CD4-positive, alpha-beta memory T cell (primary cell): ENCODE results near the gene ARHGEF25. TPM values are rescaled to one million over a fixed set of nuclear protein-coding genes. Genes with fewer than 3 reads are reported as not detected.

Source experiments
- CTCF ChIA-PET: fragments of 350-600 bp; sonication (Branson Sonifier 250); formaldehyde crosslinking; loops from one replicate; lab custom pipeline; 2021; ENCODE audit warnings: inconsistent platforms; ENCODE audit not compliant: partially characterized antibody; lab: Charles Lee
- POLR2A ChIA-PET: fragments of 350-600 bp; sonication (Branson Sonifier 250); formaldehyde crosslinking; loops from one replicate; lab custom pipeline; 2021; ENCODE audit not compliant: partially characterized antibody; lab: Charles Lee
- DNase-seq, 5 donors: peaks; one replicate each; pipeline versions ENCODE4 v3.0.0 to v3.0.0-alpha.2; 2020 to 2022; ENCODE audit warnings: mixed read lengths in 1 of 5
- H3K27ac ChIP-seq: one replicate; pipeline ENCODE4 v1.7.0; 2013; ENCODE audit warnings: low read depth, low read length
- H3K27me3 ChIP-seq: 2 replicates; pipeline ENCODE4 v1.7.0; 2013; ENCODE audit warnings: mild to moderate bottlenecking, low read length, moderate library complexity; ENCODE audit not compliant: insufficient read depth
- H3K36me3 ChIP-seq: 2 replicates; pipeline ENCODE4 v1.7.0; 2013; ENCODE audit warnings: mild to moderate bottlenecking, low read length, moderate library complexity; ENCODE audit not compliant: insufficient read depth
- H3K4me1 ChIP-seq: 2 replicates; pipeline ENCODE4 v1.7.0; 2013; ENCODE audit warnings: mild to moderate bottlenecking, low read length, moderate library complexity; ENCODE audit not compliant: insufficient read depth
- H3K4me3 ChIP-seq, 2 donors: one replicate each; pipeline ENCODE4 v1.7.0; 2013; ENCODE audit warnings: low read length in 2 of 2, mild to moderate bottlenecking in 1 of 2
- H3K9me3 ChIP-seq, 2 donors: one replicate each; pipeline ENCODE4 v1.7.0; 2013; ENCODE audit warnings: low read length in 2 of 2, control low read depth in 1 of 2; ENCODE audit not compliant: control insufficient read depth in 1 of 2
- H3K27ac Mint-ChIP-seq, 7 donors: one replicate each; pipeline ENCODE4 v1.8.0; 2020 to 2021; ENCODE audit warnings: mixed read lengths in 7 of 7, mild to moderate bottlenecking in 6 of 7, inconsistent platforms in 3 of 7, moderate library complexity in 3 of 7
- H3K27me3 Mint-ChIP-seq, 2 donors: one replicate each; pipeline ENCODE4 v1.8.0; 2020 to 2021; ENCODE audit warnings: mixed read lengths in 2 of 2
- H3K36me3 Mint-ChIP-seq, 2 donors: one replicate each; pipeline ENCODE4 v1.8.0; 2020 to 2021; ENCODE audit warnings: mixed read lengths in 2 of 2, inconsistent platforms in 1 of 2, mild to moderate bottlenecking in 1 of 2
- H3K4me1 Mint-ChIP-seq, 4 donors: one replicate each; pipeline ENCODE4 v1.8.0; 2020 to 2021; ENCODE audit warnings: mixed read lengths in 4 of 4, mild to moderate bottlenecking in 1 of 4
- H3K4me3 Mint-ChIP-seq, 8 donors: one replicate each; pipeline ENCODE4 v1.8.0; 2020 to 2021; ENCODE audit warnings: mixed read lengths in 8 of 8, mild to moderate bottlenecking in 7 of 8, moderate library complexity in 6 of 8, inconsistent platforms in 3 of 8
- H3K9me3 Mint-ChIP-seq, 8 donors: one replicate each; pipeline ENCODE4 v1.8.0; 2020 to 2021; ENCODE audit warnings: mixed read lengths in 8 of 8, mild to moderate bottlenecking in 5 of 8, inconsistent platforms in 3 of 8, moderate library complexity in 1 of 8
- intact Hi-C: fragments of 100-400 bp; cut with micrococcal nuclease; formaldehyde crosslinking; loops from one replicate; pipeline ENCODE4 v1.15.1; 2023
- polyA plus RNA-seq, 2 donors: library from polyadenylated mRNA; unstranded; fragments of 300-500 nt; fragmentation: Illumina TruSeq; gene quantifications; one replicate each; pipeline ENCODE4 v1.2.3, GENCODE V29; 2021
- total RNA-seq, 2 experiments: library from RNA; stranded (reverse); gene quantifications; one replicate each; pipeline ENCODE4 v1.2.3, GENCODE V29; 2021

The ARHGEF25 gene
- total and polyA plus RNA-seq, 4 experiments from 2014 or later: 0.47 to 0.67 TPM; not detected in 2

DNA sequence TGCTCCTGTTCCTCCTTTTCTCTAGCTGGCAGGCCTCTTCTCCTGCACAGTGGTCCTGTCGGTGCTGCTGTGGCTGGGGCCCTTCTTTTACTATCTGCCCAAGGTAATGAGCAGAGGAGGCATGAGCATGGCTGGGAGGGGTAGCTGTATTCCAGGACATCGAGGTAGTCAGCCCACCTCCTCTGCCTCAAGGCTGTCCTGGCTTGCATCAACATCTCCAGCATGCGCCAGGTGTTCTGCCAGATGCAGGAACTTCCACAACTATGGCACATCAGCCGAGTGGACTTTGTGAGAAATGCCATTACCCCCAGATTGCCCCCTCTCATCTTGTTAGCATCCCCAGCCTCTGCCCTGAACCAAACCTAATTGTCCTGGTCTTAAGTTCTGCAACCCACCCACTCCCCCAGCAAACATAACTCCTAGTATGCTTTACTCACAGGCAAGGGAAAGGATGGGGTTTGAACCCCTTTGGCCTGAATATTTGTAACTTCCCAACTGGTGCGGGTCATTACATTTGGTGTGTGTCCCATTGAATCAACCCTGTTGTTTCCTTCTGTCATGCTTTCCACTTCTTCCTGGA, 12.7 kb downstream of the ARHGEF25 start:
- Histone ChIP-seq H3K36me3 (no peaks in the 10 kb centered on the region), H3K9me3 (no peaks in the 10 kb centered on the region), H3K4me3 (no peak overlapping the region), H3K4me1 (peaks cover 36% of the 10 kb centered on the region), H3K27me3 (peaks cover 88% of the 10 kb centered on the region), H3K27ac (no peak overlapping the region)
- CTCF ChIA-PET: interaction anchor here (0.9 to 2.1 kb wide), 3 partner anchors 9 to 42 kb away, joined by 3 to 8 read pairs (median 4); partner anchors contain the start of gene B4GALNT1
- Mint-ChIP-seq H3K27me3 (peaks cover 81 to 85% of the 10 kb centered on the region in 2 donors), H3K36me3 (no peaks in the 10 kb centered on the region), H3K9me3 (no peaks in the 10 kb centered on the region), H3K27ac (peak overlapping the region in 1 of 7 donors; percentile 59), H3K4me1 (peaks cover 25 to 40% (median 31%) of the 10 kb centered on the region in 4 donors), H3K4me3 (no peak overlapping the region)
- POLR2A ChIA-PET: no interaction called here
- DNase-seq: no peak
- intact Hi-C loops: no loop called here

DNA sequence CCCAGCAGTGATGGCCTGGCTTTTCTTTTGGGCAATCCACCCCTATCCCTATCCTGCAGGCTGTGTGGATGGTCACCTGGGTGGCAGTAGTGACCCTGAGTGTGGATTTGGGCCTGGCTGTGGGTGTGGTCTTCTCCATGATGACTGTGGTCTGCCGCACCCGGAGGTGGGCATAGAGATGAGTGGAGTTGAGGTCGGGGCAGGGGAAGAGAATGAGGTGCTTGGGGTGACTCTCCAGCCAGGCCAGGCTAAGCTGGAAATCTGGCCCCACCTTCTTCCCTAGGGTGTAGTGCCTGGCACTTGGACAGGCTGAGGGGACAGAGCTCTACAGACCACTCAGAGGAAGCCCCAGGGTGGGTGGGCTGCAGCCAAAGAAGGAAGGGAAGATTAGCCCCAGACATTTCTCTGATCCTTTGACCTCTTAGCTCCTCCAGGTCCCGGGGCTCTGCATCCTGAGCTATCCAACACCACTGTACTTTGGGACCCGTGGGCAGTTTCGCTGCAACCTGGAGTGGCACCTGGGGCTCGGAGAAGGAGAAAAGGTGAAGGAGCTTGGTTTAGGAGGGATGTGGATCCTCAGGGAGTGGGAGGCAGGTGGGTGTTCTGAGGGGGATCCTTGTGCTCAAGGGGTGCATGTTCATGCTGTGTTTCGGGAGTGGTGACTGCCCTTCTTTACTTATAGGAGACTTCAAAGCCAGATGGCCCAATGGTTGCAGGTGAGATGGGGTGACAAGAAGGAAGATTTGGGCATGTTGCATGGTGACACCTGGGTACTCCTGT, 13.4 kb downstream of the ARHGEF25 start:
- Histone ChIP-seq H3K4me3 (no peak overlapping the region), H3K36me3 (no peaks in the 10 kb centered on the region), H3K27me3 (peaks cover 81% of the 10 kb centered on the region), H3K9me3 (no peaks in the 10 kb centered on the region), H3K4me1 (peaks cover 31% of the 10 kb centered on the region), H3K27ac (no peak overlapping the region)
- H3K27ac Mint-ChIP-seq: no peak overlapping the region
- no peak overlapping the region for H3K4me3 Mint-ChIP-seq
- CTCF ChIA-PET: interaction anchor here (0.9 to 2.1 kb wide), 4 partner anchors 8 to 166 kb away, joined by 3 to 8 read pairs (median 4); partner anchors contain the start of gene B4GALNT1
- no peak for DNase-seq
- no peaks in the 10 kb centered on the region for H3K9me3 Mint-ChIP-seq
- H3K4me1 Mint-ChIP-seq: peaks cover 21 to 34% (median 26%) of the 10 kb centered on the region in 4 donors
- H3K27me3 Mint-ChIP-seq: peaks cover 80 to 85% of the 10 kb centered on the region in 2 donors
- POLR2A ChIA-PET: no interaction called here
- intact Hi-C loops: no loop called here
- H3K36me3 Mint-ChIP-seq: no peaks in the 10 kb centered on the region

DNA sequence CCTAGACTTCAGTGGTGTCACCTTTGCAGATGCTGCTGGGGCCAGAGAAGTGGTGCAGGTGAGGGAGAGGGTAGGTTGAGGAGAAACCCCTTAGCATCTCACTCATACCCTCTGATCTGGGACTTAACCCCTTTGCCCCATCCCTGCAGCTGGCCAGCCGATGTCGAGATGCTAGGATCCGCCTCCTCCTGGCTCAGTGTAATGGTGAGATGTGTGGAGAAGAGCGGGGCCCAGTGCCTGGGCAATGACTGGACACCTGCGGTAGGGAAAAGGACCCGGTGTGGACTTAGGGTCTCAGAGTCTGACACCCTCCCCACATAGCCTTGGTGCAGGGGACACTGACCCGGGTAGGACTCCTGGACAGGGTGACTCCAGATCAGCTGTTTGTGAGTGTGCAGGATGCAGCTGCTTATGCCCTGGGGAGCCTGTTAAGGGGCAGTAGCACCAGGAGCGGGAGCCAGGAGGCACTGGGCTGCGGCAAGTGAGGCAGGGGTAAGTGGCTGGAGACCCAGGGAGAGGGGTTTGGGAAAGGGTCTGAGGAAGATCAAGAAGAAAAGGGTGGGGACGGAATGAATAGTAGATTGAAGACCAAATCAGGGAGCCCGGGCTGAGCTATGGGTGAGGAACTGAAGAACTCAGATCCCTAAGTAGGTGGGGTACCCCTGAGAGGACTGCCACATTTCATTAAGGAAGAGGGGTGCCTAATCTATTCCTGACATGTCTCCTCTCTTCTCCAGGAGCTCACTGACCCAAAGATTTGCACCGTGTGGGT, 14.2 kb downstream of the ARHGEF25 start:
- Mint-ChIP-seq H3K4me1 (peaks cover 16 to 32% (median 22%) of the 10 kb centered on the region in 4 donors), H3K4me3 (no peak overlapping the region), H3K27me3 (peaks cover 77 to 82% of the 10 kb centered on the region in 2 donors), H3K9me3 (no peaks in the 10 kb centered on the region), H3K27ac (no peak overlapping the region), H3K36me3 (no peaks in the 10 kb centered on the region)
- H3K27ac ChIP-seq: no peak overlapping the region
- CTCF ChIA-PET: interaction anchor here (1.0 to 10.7 kb wide), 3 partner anchors 8 to 167 kb away, joined by 4 to 124 read pairs (median 8); partner anchors contain the start of gene B4GALNT1
- POLR2A ChIA-PET: no interaction called here
- intact Hi-C loops: no loop called here
- no peak for DNase-seq
- H3K9me3 ChIP-seq: no peaks in the 10 kb centered on the region
- no peaks in the 10 kb centered on the region for H3K36me3 ChIP-seq
- H3K4me1 ChIP-seq: peaks cover 22% of the 10 kb centered on the region
- peaks cover 73% of the 10 kb centered on the region for H3K27me3 ChIP-seq
- no peak overlapping the region for H3K4me3 ChIP-seq

- intact Hi-C loops: no loop called here
- H3K36me3 Mint-ChIP-seq: no peaks in the 10 kb centered on the region
- CTCF ChIA-PET: interaction anchor here (1.3 to 10.7 kb wide), 2 partner anchors 44 to 168 kb away, joined by 6 to 124 read pairs; no protein-coding TSS in a partner anchor
- peak overlapping the region in 1 of 8 donors; percentile 18 for H3K4me3 Mint-ChIP-seq
- H3K27ac ChIP-seq: no peak overlapping the region
- peaks cover 73 to 79% of the 10 kb centered on the region in 2 donors for H3K27me3 Mint-ChIP-seq
- H3K36me3 ChIP-seq: no peaks in the 10 kb centered on the region
- POLR2A ChIA-PET: no interaction called here
- H3K4me3 ChIP-seq: no peak overlapping the region
- peaks cover 14% of the 10 kb centered on the region for H3K4me1 ChIP-seq
- no peaks in the 10 kb centered on the region for H3K9me3 ChIP-seq
- DNase-seq: no peak
- H3K27ac Mint-ChIP-seq: peak overlapping the region in 1 of 7 donors; percentile 25
- H3K9me3 Mint-ChIP-seq: no peaks in the 10 kb centered on the region
- peaks cover 9 to 23% (median 15%) of the 10 kb centered on the region in 4 donors for H3K4me1 Mint-ChIP-seq
- peaks cover 72% of the 10 kb centered on the region for H3K27me3 ChIP-seq
Measured at GRCh38 chr12:57626111-57626920, 15.1 kb downstream of the ARHGEF25 start.

GRCh38 chr12:57626921-57627445, 15.7 kb downstream of the ARHGEF25 start:
- H3K4me3 ChIP-seq: no peak overlapping the region
- Mint-ChIP-seq H3K27ac (no peak overlapping the region), H3K9me3 (no peaks in the 10 kb centered on the region), H3K4me3 (peak overlapping the region in 6 of 8 donors; percentile 19 to 78 (median 57)), H3K27me3 (peaks cover 73 to 77% of the 10 kb centered on the region in 2 donors), H3K4me1 (peaks cover 6 to 20% (median 11%) of the 10 kb centered on the region in 4 donors), H3K36me3 (no peaks in the 10 kb centered on the region)
- no peak overlapping the region for H3K27ac ChIP-seq
- ChIA-PET POLR2A (interaction anchor here (0.7 to 1.0 kb wide), 2 partner anchors 11 to 114 kb away, joined by 3 read pairs; no protein-coding TSS in a partner anchor), CTCF (interaction anchor here (0.6 to 10.7 kb wide), 6 partner anchors 11 to 168 kb away, joined by 3 to 124 read pairs (median 4); partner anchors contain the start of gene OS9)
- H3K4me1 ChIP-seq: peaks cover 11% of the 10 kb centered on the region
- no peaks in the 10 kb centered on the region for H3K36me3 ChIP-seq
- no peaks in the 10 kb centered on the region for H3K9me3 ChIP-seq
- intact Hi-C loops: no loop called here
- no peak for DNase-seq
- peaks cover 71% of the 10 kb centered on the region for H3K27me3 ChIP-seq
